Subcutaneous adipose tissue (tissue), 4 donors: Measurements from ENCODE around the gene SLC10A7. TPM values are rescaled to one million over a fixed set of nuclear protein-coding genes. Genes with fewer than 3 reads are reported as not detected.

Source experiments
- total RNA-seq, 4 donors: library from RNA; depleted of rRNA; stranded (reverse); fragments of >200 nt; gene quantifications; one replicate each; pipeline ENCODE4 v1.1.0, GENCODE V29; 2016
- TF ChIP-seq, protein P1 (sequence below): fragments of 450-650 bp; IDR thresholded peaks from one replicate; pipeline ENCODE4 v1.5.1; 2016; ENCODE audit warnings: low read depth, mild to moderate bottlenecking, control low read depth, antibody characterized with exemption, moderate library complexity

The SLC10A7 gene
- total RNA-seq, 4 donors from 2014 or later = 10.2 to 18.1 (median 12.9) TPM

DNA sequence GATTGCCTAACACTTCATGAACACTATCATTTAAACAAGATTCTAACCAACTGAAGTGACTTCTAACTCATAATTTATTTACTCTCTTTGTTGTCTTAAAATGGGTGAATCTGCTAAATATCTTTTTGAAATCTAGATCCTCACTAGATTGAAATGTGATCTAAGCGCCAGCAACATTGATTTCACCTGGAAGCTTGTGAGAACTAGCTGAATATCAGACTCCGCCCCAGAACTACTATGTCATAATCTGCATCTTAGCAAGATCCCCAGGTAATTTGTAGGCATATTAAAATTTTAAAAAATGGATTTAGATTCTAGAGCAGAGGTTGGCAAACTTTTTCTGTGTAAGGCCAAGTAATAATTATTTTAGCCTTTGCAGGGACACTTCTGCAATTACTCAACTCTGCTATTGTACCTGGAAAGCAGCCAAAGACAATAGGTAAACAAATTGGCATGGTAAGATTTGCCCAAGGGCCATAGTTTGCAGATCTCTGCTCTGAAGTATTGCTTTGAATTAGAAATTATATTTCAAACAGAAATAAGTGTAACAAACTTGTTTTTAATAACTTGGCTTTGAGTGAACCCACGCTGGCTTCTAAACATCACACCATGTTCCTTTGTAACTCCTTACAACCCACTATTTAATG, 185.9 kb downstream of the SLC10A7 start:
- TF ChIP-seq, protein P1, sequence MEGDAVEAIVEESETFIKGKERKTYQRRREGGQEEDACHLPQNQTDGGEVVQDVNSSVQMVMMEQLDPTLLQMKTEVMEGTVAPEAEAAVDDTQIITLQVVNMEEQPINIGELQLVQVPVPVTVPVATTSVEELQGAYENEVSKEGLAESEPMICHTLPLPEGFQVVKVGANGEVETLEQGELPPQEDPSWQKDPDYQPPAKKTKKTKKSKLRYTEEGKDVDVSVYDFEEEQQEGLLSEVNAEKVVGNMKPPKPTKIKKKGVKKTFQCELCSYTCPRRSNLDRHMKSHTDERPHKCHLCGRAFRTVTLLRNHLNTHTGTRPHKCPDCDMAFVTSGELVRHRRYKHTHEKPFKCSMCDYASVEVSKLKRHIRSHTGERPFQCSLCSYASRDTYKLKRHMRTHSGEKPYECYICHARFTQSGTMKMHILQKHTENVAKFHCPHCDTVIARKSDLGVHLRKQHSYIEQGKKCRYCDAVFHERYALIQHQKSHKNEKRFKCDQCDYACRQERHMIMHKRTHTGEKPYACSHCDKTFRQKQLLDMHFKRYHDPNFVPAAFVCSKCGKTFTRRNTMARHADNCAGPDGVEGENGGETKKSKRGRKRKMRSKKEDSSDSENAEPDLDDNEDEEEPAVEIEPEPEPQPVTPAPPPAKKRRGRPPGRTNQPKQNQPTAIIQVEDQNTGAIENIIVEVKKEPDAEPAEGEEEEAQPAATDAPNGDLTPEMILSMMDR = no peak

DNA sequence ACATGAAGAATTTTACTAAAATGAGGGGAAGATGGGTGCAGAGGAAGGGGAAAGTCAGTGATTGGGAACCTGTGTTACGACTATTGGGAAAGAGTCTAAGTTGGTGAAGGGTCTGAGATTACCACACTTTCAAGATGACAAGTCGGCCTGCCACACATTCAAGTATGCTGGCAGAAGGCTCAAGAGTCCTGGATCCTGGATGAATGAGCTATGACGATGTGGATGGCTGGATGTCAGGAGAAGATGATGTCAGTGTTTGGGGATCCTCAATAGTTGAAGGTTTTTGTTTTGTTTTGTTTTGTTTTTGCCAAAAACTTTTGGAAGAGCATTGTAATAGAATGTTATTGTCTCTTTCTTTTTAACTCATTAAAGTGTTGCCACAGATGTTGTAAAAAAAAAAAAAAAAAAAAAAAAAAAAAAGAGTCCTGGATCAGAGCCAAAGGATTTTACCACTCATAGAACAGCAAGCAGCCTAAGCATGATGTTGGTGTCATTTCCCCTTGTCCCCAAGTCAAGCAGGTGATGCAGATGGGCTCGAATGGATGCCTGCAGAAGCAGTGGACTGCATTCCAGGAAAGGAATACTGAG, 186.8 kb downstream of the SLC10A7 start:
- TF ChIP-seq, protein P1 = no peak

DNA sequence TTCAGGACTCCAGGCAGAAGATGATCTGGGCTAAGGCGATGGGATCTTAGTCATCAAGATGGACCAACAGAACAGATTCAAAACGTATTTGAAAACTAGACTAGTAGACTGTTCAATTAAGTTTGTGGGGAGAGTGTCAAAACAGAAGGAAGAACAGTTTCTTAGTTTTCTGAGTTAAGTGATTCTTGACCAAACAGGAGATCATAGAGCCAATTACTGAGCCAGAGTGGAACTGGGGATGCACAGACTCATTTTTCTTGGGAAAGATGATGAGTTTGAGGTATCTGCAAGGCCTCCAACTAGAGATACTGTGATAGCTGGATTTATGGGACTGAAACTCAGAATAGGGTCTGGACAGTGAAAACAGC, 187.9 kb downstream of the SLC10A7 start:
- TF ChIP-seq, protein P1 = no peak

DNA sequence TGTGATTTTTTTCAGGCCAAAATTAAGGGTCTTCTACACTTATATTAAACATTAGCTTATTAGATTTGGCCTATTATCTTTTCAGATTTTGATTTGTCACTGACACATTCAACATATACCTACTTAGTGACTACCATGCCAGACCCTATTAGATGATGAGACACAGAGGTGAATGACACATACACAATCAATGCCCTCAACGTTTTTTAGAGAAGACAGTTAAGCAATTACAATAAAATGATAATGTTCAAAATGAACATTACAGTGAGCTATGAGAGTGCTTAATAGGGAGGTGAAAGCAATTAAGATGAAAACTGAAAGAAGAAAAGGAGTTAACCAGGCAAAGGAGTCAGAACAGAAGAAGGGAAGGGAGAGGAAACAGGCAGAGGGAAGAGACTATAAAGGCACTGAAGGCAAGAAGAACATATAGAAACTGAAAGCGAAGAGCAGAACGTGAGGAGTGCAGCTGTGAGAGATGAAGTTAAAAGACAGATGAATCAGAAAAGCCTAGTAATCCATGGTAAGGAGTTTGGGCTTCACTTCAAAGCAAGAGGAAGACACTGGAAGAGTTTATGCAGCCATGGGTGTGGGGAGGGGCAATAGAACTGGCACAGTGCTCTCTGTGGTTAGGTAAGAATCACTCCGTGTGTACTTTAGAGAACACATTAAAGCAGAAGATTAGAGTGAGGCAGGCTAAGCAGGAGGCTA, 188.4 kb downstream of the SLC10A7 start:
- TF ChIP-seq, protein P1 = no peak

DNA sequence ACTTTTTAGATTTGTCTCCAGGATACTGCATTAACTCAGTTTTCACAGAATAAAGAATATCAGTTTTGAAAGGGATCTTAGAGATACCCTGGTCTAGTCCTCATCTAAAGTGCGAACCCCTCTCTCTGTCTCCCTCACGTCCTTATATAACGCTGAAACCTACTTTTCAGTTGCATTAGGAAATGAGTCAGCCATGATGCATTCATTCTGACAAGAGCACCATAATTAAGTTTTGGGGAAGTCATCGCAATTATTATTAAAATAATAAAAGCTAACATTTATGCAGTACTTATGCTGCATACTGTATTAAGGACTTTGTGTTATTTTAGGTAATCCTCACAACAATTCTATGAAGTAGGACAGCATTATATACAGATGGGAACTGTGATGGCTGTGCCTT, 191.3 kb downstream of the SLC10A7 start:
- TF ChIP-seq, protein P1 = no peak

DNA sequence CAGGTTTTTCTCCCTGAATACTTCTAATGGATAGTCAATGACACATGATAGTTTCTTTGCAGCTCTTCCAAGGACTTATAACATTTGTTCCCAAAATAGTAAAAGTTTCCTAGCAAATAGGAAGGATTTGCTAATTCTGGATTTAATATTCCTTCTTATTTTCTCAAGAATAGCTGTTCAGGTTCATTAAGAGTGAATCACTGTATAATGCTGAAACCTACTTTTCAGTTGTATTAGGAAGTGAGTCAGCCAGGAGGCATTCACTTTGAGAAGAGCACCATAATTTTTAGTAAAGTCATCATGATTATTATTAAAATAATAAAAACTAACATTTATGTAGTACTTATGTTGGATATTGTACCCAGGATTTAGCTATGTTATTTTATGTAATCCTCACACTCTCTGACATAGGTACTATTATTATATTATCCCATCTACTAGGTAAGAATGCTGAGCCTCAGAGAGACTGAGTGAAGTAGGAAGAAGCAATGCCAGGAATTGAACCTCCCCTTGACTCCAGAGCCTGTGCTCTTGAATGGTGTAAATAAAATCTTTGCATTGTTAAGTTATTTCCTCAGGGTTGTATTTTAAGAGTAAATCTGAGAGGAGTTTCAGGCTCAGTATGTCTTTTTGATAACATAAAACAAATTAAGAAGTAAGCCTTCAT, 192.6 kb downstream of the SLC10A7 start:
- TF ChIP-seq, protein P1 = no peak
